Endometrium (tissue), 2 donors: ENCODE results near the gene RAET1E.
"Not testable (repeated sequence)": the region's sequence is repeated elsewhere in the genome, so short reads cannot be mapped to it uniquely, and the experiment has no call there.

Source experiments
- FAIRE-seq: peaks from 2 replicates; lab custom pipeline; 2012; peaks lifted over from hg19 to GRCh38; lab: Jason Lieb, UNC
- donor health status: control.
- donor health status: control.

The RAET1E gene

GRCh38 chr6:149927025-149927424 is 29.1 kb upstream of the RAET1E start:
- FAIRE-seq = peak; percentile 74

GRCh38 chr6:149925974-149926777 is 28.3 kb upstream of the RAET1E start:
- FAIRE-seq = no peak

DNA sequence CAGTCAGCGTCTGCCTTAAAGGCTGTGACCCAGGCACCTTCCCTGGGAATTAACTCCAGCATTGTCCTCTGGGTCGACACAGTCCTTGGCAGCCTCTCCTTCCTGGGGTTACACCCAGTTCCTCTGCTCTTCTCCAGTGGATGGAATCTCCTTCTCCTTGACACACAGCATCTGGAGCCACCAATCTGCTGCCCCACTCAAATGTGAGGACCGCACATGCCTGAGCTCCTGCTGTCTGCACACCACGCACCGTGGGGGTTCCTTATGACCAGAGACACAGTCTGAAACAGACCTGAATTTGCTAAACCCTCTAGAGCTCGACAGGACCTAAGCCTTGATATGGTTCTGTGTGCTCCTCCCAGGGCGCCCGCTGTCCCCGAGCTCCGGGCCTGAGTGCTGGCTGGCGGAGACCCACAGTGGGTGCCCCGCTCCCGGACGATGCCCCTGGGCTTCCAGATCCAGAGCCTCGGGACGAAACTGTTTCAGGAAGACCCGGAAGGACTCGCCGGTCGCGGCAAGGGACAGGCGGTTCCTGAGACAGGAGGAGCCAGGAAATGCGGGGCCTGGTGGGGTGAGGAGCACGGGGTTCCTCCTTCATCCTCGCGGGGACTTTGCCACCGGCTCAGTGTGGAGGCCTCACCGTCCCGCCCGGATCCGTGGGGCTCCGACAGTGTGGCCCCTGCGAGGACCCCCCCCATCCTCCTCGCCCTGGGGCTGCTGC is 27.5 kb upstream of the RAET1E start:
- no peak for FAIRE-seq

- no peak for FAIRE-seq
Observed at GRCh38 chr6:149924933-149925252, 27.0 kb upstream of the RAET1E start.

GRCh38 chr6:149924206-149924932 is 26.5 kb upstream of the RAET1E start:
- FAIRE-seq = no peak

DNA sequence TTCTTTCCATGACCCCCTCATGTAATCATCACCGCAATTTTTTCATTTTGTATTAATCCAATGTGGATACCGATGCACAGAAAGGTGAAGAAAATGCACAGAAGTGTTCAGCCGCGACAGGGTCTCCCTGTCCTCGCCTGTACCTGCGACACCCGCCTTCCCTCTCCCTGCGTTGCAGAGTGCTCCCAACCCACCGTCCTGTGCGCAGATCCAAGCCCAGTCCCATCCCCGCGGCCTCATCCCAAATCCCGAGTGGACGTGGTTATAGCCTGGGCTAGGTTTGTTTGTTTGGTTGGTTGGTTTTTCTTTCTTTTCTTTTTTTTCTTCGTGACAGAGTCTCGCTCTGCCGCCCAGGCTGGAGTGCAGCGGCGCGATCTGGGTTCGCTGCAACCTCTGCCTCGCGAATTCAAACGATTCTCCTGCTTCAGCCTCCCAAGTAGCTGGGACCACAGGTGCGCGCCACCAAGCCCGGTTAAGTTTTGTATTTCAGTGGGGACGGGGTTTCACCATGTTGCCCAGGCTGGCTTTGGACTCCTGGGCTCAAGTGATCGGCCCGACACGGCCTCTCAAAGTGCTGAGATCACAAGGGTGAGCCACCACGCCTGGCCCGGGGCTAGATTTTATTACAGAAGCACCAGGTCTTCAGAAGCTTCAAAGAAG is 25.5 kb upstream of the RAET1E start:
- no peak for FAIRE-seq

DNA sequence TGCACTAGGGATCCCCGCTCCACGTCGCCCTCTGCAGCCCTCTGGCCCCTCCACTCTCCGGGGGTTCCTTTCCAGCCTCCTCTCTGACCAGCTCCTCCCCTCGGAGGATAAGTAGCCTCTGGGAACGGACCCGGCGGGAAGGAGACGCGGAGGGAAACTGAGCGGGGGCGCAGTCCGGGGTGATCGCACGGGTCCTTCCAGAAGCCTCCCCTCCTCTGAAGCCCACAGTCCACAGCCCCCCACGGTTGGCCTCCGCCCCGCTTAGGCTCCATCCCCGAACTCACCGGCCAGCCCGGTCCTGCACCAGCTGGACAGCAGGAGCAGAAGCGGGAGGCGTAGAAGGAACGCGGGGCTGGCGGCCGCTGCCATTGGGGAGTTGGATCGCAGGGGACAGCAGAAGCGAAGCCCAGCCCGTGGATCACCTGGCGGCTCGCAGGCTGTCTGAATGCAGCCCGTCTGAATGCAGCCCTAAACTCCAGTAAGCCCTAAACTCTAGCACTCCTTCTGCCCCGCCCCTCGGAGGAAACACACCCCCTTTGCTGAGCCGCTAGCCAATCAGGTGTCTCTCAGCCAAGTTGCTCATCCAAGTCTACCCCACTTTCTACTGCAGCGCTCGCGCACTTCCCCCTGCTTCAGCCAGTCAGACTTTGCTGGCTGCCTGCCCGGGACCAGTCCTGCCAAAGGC is 24.9 kb upstream of the RAET1E start, which contains the start of gene RAET1G:
Gene RAET1G (minus strand): TSS at position 480 of the 685 bp plus-strand sequence. CDS start 111 bp downstream, at position 369.
- FAIRE-seq = peak; percentile 63

- not testable (repeated sequence) for FAIRE-seq
Observed at GRCh38 chr6:149922091-149922490, 24.2 kb upstream of the RAET1E start.

DNA sequence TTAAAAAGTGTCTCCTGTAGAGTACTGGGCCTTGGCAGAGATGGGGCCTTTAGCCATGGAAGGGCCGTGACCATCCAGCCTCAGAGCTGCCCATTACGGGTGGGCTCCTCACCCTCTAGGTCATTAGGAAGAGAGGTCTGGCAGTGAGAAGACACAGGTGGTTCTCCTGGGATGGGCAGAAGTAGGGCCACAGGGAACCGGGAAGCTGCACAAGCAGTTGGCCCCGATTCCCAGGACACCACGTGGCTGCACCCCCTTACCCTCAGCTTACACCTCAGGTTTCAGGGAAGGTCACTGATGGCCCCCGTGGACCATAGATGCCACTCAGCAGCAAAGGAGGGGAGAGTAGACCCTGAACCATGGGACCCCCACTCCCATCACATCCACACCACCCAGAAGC is 23.4 kb upstream of the RAET1E start:
- FAIRE-seq = no peak

DNA sequence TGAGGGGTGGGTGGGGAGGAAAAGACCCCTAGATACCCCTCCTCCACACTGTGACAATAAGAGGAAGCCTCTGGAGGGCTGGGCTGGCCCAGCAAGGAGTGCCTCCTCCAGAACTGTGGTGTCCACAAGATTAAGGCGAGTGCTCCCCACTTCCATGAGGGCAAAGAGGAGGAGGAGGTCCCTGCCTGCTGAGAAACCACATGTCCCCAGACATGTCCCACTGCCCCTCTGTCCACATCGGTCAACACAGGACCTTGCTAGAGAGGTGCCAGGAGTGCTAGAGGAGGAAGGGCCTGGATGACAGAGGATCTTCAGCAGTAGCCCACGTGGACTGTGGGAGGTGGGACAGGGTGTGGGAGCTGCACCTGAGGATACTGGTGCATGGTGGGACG is 21.9 kb upstream of the RAET1E start:
- no peak for FAIRE-seq

GRCh38 chr6:149919126-149919833 is 21.4 kb upstream of the RAET1E start:
- FAIRE-seq = not testable (repeated sequence)

DNA sequence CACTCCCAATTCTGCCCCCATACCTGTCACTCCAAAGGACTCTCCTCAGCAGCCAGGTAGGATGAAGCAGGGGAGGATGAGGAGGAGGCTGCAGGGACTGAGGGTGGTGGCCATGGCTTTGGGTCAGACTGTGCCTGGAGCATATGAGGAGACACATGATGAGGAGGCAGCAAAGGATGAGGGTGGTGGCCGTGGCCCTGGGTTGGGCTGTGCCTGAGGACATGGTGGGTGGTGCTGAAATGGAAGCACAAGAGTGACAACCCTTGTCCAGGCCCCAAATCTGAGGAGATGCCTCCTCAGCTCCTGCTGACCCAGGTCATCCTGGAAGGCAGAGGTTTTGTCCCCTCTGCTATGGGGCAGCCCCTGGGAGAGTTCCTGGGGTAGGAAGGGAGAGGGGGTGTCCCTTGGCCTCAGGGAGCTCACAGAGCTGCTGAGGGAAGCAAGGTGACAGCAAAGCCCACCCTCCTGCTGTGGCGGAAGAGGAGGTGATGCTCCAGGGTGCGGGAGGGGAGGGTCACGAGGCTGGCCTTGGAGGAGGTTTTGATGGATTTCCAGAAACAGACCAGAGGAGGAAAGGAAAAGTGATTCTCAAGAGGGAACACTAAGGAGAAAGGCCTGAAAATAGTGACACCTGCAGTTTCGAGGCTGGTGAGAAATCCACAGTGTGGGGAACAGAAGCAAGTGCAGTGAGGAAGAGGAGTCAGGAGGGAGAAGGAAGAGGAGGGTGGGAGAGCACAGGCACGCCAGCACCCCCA is 20.4 kb upstream of the RAET1E start:
- no peak for FAIRE-seq

GRCh38 chr6:149917679-149918078 is 19.8 kb upstream of the RAET1E start:
- FAIRE-seq = no peak

GRCh38 chr6:149915970-149916865 is 18.3 kb upstream of the RAET1E start:
- no peak for FAIRE-seq

GRCh38 chr6:149913540-149914240 is 15.8 kb upstream of the RAET1E start:
- FAIRE-seq = no peak

GRCh38 chr6:149913085-149913484 is 15.2 kb upstream of the RAET1E start:
- FAIRE-seq = no peak

- not testable (repeated sequence) for FAIRE-seq
Observed at GRCh38 chr6:149912680-149913079, 14.8 kb upstream of the RAET1E start.

GRCh38 chr6:149910721-149911151 is 12.8 kb upstream of the RAET1E start:
- no peak for FAIRE-seq
